OCI-LY3 (cell line): ENCODE measurements around the gene ZNF883.

Experiments used
- EZH2phosphoT487 ChIP-seq: fragments of 200-600 bp; shearing (Covaris generic); IDR thresholded peaks from 2 replicates; pipeline ENCODE4 v1.6.1; 2018; ENCODE audit warnings: antibody characterized with exemption, mixed run types, low read depth
- TF ChIP-seq, protein P1 (sequence below): fragments of 200-600, 300-600 bp; sonication (generic); IDR thresholded peaks from 2 replicates; pipeline ENCODE4 v1.5.1; 2014; ENCODE audit warnings: antibody characterized with exemption, low read length, low read depth

DNA sequence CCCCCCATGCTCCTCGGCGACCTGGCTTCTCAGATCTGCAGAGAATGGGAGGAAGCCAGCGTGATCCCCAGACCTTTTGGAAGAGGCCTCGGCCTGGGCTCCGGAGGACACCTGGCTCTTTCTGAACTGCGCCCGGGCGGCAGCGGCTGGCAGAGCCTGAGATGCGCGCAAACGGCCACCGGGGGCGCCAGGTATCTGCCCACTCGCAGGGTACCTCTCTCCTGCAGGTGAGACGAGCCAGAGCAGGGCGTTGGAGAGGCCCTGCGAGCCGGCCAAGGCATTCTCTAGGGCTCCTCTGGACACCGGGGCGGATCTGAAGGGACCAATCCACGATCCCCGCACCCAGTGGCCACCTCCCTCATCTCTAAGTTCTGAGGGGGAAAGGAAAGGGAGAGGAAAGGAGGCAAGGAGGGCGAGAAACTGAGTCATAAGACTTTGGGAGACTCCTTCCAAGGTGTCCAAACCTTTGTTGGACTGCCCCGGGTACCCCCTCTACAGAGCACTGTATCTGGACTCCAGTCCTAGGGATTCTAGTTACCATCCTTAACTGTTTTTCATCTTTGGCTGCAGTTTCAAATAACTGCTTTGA lies 66.3 kb downstream of the ZNF883 start:
- TF ChIP-seq, protein P1, sequence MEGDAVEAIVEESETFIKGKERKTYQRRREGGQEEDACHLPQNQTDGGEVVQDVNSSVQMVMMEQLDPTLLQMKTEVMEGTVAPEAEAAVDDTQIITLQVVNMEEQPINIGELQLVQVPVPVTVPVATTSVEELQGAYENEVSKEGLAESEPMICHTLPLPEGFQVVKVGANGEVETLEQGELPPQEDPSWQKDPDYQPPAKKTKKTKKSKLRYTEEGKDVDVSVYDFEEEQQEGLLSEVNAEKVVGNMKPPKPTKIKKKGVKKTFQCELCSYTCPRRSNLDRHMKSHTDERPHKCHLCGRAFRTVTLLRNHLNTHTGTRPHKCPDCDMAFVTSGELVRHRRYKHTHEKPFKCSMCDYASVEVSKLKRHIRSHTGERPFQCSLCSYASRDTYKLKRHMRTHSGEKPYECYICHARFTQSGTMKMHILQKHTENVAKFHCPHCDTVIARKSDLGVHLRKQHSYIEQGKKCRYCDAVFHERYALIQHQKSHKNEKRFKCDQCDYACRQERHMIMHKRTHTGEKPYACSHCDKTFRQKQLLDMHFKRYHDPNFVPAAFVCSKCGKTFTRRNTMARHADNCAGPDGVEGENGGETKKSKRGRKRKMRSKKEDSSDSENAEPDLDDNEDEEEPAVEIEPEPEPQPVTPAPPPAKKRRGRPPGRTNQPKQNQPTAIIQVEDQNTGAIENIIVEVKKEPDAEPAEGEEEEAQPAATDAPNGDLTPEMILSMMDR = peak; percentile 12; the same call in 1 of the 2 replicates
- TF ChIP-seq EZH2phosphoT487 = no peak
